IMR-90 (cell line): Measurements from ENCODE around the gene DPF3.

ENCODE experiments used
- CTCF ChIP-seq: conservative IDR thresholded peaks from 2 replicates; pipeline ENCODE4 v1.5.1; 2012; ENCODE audit warnings: mild to moderate bottlenecking, low read depth, low read length, improper control_type of control experiment
- MXI1 ChIP-seq: IDR thresholded peaks from 2 replicates; pipeline ENCODE4 v1.6.1; 2012; ENCODE audit warnings: low read depth, mild to moderate bottlenecking, low read length, moderate library complexity, borderline replicate concordance
- POLR2A ChIP-seq: IDR thresholded peaks from 2 replicates; pipeline ENCODE4 v1.6.1; 2012; ENCODE audit warnings: mild to moderate bottlenecking, low read depth, low read length
- RFX5 ChIP-seq: IDR thresholded peaks from 2 replicates; pipeline ENCODE4 v1.8.0; 2012; ENCODE audit warnings: low read depth, mild to moderate bottlenecking, low read length, moderate library complexity
- USF2 ChIP-seq: fragments of 150-350 bp; IDR thresholded peaks from 2 replicates; pipeline ENCODE4 v1.6.1; 2017; ENCODE audit warnings: mild to moderate bottlenecking, antibody characterized with exemption, low read length, low read depth

GRCh38 chr14:72830786-72831594 lies 62.9 kb downstream of the DPF3 start:
- no peak for TF ChIP-seq CTCF
- TF ChIP-seq RFX5: no peak
- no peak for TF ChIP-seq POLR2A
- TF ChIP-seq USF2: no peak
- TF ChIP-seq MXI1: no peak
